ENCODE measurements around the gene TMEM40. TPM values are rescaled to one million over a fixed set of nuclear protein-coding genes. Genes with fewer than 3 reads are reported as not detected.

TMEM40 gene
- total and polyA plus RNA-seq, 2 of the 13 experiments (the other 11 are each of a cell fraction or from before 2014, with no cell fraction given) = 0.16 TPM; not detected in 1

GRCh38 chr3:12807066-12807465 is 48.0 kb upstream of the TMEM40 start (continued):
- TF ChIP-seq CREB3 (CRISPR knock-in tag; IDR thresholded peaks at IDR 0.05) = no peak
- no peak for TF ChIP-seq NFIC (IDR thresholded peaks at IDR 0.05; ENCODE audit: low read length)
- TF ChIP-seq DZIP1 (CRISPR knock-in tag; IDR thresholded peaks at IDR 0.05) = no peak
- TF ChIP-seq SNAPC2 (CRISPR knock-in tag; IDR thresholded peaks at IDR 0.05) = no peak
- TF ChIP-seq FIP1L1 (IDR thresholded peaks at IDR 0.05; ENCODE audit: borderline replicate concordance, insufficient read depth, low read depth, low read length) = no peak
- TF ChIP-seq ZNF580 (CRISPR knock-in tag; IDR thresholded peaks at IDR 0.05; ENCODE audit: borderline replicate concordance, low read depth) = no peak
- TF ChIP-seq THRA (CRISPR knock-in tag; IDR thresholded peaks at IDR 0.05; ENCODE audit: borderline replicate concordance) = no peak

GRCh38 chr3:12803371-12803770 is 44.3 kb upstream of the TMEM40 start:
- FAIRE-seq = no peak
- POLR2A ChIA-PET = no interaction called here
- H2AFZ ChIP-seq (ENCODE audit: low read length) = no peak overlapping the region

More at GRCh38 chr3:12803371-12803770, 44.3 kb upstream of the TMEM40 start:
- in situ Hi-C loops (cut with HindIII; ENCODE audit: extremely low pct_ligation_motif_present, low pct_unique_long_range_greater_than_20kb) = no loop called here
- WGBS (ENCODE audit: low lambda C conversion rate) = 42% methylated on average over 12 of the region's 12 CpGs
- Histone ChIP-seq H4K20me1 (ENCODE audit: insufficient read depth, low read length) (no peaks in the 10 kb centered on the region), H3K9ac (ENCODE audit: insufficient read depth, low read depth, low read length) (no peak overlapping the region), H3K36me3 (replicated peaks in 1 of 2; ENCODE audit: control insufficient read depth in 1 of 2, insufficient read depth in 2 of 2, low read length in 2 of 2) (no peaks in the 10 kb centered on the region), H3K4me2 (ENCODE audit: low read depth, low read length) (no peak overlapping the region), H3K4me1 (ENCODE audit: insufficient read depth, low read length) (peaks cover 14% of the 10 kb centered on the region), H3K79me2 (ENCODE audit: insufficient read depth, low read length) (no peaks in the 10 kb centered on the region), H3K27ac (ENCODE audit: extremely low read length, insufficient read depth, low read length) (no peak overlapping the region), H3K27me3 (ENCODE audit: control insufficient read depth in 1 of 2, insufficient read depth in 2 of 2, low read length in 2 of 2) (peaks cover 0 to 53% of the 10 kb centered on the region in 2 experiments; a peak in 2 of 5 replicates), H3K4me3 (replicated peaks in 1 of 3; ENCODE audit: insufficient read depth in 1 of 3, low read depth in 2 of 3, low read length in 3 of 3) (no peak overlapping the region), H3K9me3 (ENCODE audit: low read length) (no peaks in the 10 kb centered on the region)
- CTCF ChIA-PET (ENCODE audit: low intra/inter-chr PET ratio, low total read pairs) = no interaction called here
- DNase-seq (ENCODE audit: low spot score) = no peak
- intact Hi-C loops (cut with micrococcal nuclease; ENCODE audit: unreplicated experiment) = no loop called here
- TF ChIP-seq ZNF253 (CRISPR knock-in tag; IDR thresholded peaks at IDR 0.05; ENCODE audit: borderline replicate concordance) (no peak), CCAR2 (optimal IDR thresholded peaks at IDR 0.05; ENCODE audit: low read depth, low read length) (no peak), ZNF292 (CRISPR knock-in tag; IDR thresholded peaks at IDR 0.05; ENCODE audit: borderline replicate concordance, low read depth) (no peak)
- ATAC-seq = no peak
- BruUV-seq (replicated peaks) = no TSS peak
